Stomach (tissue), 4 donors: ENCODE results near the gene PSEN1.

Experiments
- POLR2AphosphoS5 ChIP-seq, 3 donors: sonication (generic); formaldehyde crosslinking; IDR thresholded peaks; one replicate each; pipeline ENCODE4 v1.6.1; 2016; ENCODE audit warnings: antibody characterized with exemption in 3 of 3
- TF ChIP-seq, protein P1 (sequence below), 7 experiments: fragments of 450-650 bp in 4 of 7; fragments of 200-600 bp in 3 of 7; sonication (generic) in 3 of 7; IDR thresholded peaks; one replicate each; pipeline ENCODE4 v1.5.1; 2016 to 2019; ENCODE audit warnings: antibody characterized with exemption in 7 of 7, control low read depth in 2 of 7, mild to moderate bottlenecking in 1 of 7

DNA sequence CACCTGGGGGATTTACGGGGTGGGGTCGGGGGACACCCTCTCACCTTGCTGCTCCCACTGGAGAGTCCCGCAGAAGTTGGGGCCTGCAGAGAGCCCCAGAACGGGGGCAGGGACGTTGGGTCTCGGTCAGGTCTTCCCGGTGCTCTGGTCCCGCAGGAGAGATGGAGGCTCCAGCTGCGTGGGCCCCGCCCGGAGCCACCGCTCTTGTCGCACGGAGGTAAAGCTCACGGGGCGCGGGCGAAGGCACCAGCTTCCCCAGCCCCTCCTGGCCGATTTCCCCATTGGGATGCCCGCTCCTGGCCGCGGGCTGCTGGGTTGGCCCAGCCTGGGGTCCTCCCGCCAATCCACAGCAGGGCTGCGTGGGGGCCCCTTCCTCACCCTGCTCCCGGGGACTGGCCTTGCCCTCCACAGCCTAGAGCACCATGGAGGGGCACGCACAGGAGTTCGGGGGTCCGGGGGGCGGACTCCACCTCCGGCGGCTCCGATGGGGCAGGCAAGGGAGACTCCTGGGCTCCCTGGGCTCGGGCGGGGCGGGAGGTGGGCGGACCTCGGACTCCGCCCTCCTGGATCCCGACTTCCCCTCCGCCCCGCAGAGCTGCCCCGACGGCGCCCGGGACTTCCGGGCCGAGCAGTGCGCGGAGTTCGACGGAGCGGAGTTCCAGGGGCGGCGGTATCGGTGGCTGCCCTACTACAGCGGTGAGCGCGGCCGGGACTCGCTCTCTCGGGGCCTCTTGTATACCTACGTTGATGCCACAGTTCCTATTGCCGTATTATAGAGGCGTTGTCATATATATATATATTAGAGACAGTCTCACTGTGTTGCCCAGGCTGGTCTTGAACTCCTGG is 109.4 kb downstream of the PSEN1 start:
- TF ChIP-seq, protein P1, sequence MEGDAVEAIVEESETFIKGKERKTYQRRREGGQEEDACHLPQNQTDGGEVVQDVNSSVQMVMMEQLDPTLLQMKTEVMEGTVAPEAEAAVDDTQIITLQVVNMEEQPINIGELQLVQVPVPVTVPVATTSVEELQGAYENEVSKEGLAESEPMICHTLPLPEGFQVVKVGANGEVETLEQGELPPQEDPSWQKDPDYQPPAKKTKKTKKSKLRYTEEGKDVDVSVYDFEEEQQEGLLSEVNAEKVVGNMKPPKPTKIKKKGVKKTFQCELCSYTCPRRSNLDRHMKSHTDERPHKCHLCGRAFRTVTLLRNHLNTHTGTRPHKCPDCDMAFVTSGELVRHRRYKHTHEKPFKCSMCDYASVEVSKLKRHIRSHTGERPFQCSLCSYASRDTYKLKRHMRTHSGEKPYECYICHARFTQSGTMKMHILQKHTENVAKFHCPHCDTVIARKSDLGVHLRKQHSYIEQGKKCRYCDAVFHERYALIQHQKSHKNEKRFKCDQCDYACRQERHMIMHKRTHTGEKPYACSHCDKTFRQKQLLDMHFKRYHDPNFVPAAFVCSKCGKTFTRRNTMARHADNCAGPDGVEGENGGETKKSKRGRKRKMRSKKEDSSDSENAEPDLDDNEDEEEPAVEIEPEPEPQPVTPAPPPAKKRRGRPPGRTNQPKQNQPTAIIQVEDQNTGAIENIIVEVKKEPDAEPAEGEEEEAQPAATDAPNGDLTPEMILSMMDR (IDR thresholded peaks at IDR 0.05) = no peak
- TF ChIP-seq POLR2AphosphoS5 (IDR thresholded peaks at IDR 0.05) = peak in 1 of 3 donors; percentile 7
